SK-N-SH (cell line): ENCODE measurements around the gene ABHD17C. TPM values are rescaled to one million over a fixed set of nuclear protein-coding genes. Genes with fewer than 3 reads are reported as not detected.
A peak's percentile ranks its signal among the peaks of the same experiment; 100 is the strongest.

Experiments
- CTCF ChIA-PET: fragments of 300-600, 350-600 bp; formaldehyde crosslinking; extraction: SDS; loops from one replicate; lab custom pipeline; 2021; lab: Yijun Ruan, JAX
- POLR2A ChIA-PET: fragments of 350-600 bp; sonication (Branson Sonifier 250); formaldehyde crosslinking; extraction: SDS; loops from one replicate; lab custom pipeline; 2020; ENCODE audit warnings: antibody characterized with exemption, inconsistent platforms; lab: Yijun Ruan, JAX
- DNase-seq: peaks from one replicate; pipeline ENCODE4 v3.0.0; 2012
- H2AFZ ChIP-seq: fragments of 200-600 bp; sonication (generic); 2 replicates; pipeline ENCODE4 v1.8.1; 2016; ENCODE audit warnings: antibody characterized with exemption, mild to moderate bottlenecking, low read depth
- H3F3A ChIP-seq: fragments of 200-600 bp; sonication (generic); replicated peaks from 2 replicates; pipeline ENCODE3; 2016; ENCODE audit warnings: antibody characterized with exemption, mild to moderate bottlenecking; ENCODE audit not compliant: insufficient read depth
- H3K27ac ChIP-seq, 2 experiments: fragments of 200-500 bp in 1 of 2; fragments of 200-600 bp in 1 of 2; sonication (Bioruptor generic) in 1 of 2; sonication (generic), shearing (Covaris generic) in 1 of 2; 2 replicates each; pipeline versions ENCODE4 v1.5.1 to v1.6.1; 2014 to 2016; ENCODE audit warnings: low read depth in 2 of 2, inconsistent platforms in 1 of 2, low read length in 1 of 2, mild to moderate bottlenecking in 1 of 2, mixed read lengths in 1 of 2
- H3K27me3 ChIP-seq: fragments of 200-600 bp; sonication (generic), shearing (Covaris generic); 2 replicates; pipeline ENCODE4 v1.6.1; 2016; ENCODE audit warnings: mixed run types; ENCODE audit not compliant: insufficient read depth
- H3K36me3 ChIP-seq, 2 experiments: fragments of 200-500 bp in 1 of 2; fragments of 200-600 bp in 1 of 2; sonication (Bioruptor generic) in 1 of 2; sonication (generic) in 1 of 2; replicated peaks in 1 of 2; 2 replicates each; pipeline versions ENCODE3 to v1.5.1; 2014 to 2016; ENCODE audit warnings: low read length in 1 of 2, mild to moderate bottlenecking in 1 of 2; ENCODE audit not compliant: insufficient read depth in 2 of 2, control insufficient read depth in 1 of 2
- H3K4me1 ChIP-seq, 2 experiments: fragments of 200-500 bp in 1 of 2; fragments of 200-600 bp in 1 of 2; sonication (Bioruptor generic) in 1 of 2; sonication (generic), shearing (Covaris generic) in 1 of 2; 2 replicates each; pipeline versions ENCODE4 v1.5.1 to v1.6.1; 2014 to 2016; ENCODE audit warnings: low read depth in 1 of 2, low read length in 1 of 2, mixed run types in 1 of 2; ENCODE audit not compliant: insufficient read depth in 2 of 2, control insufficient read depth in 1 of 2
- H3K4me2 ChIP-seq: fragments of 200-600 bp; sonication (generic), shearing (Covaris generic); 2 replicates; pipeline ENCODE4 v1.6.1; 2017; ENCODE audit warnings: mixed run types
- H3K4me3 ChIP-seq, 2 experiments: fragments of 200-500 bp in 1 of 2; fragments of 200-600 bp in 1 of 2; sonication (Bioruptor generic) in 1 of 2; sonication (generic), shearing (Covaris generic) in 1 of 2; 2 replicates each; pipeline versions ENCODE4 v1.5.1 to v1.8.1; 2014 to 2016; ENCODE audit warnings: low read depth in 2 of 2, inconsistent platforms in 1 of 2, low read length in 1 of 2, mild to moderate bottlenecking in 1 of 2, mixed read lengths in 1 of 2, moderate library complexity in 1 of 2
- H3K79me2 ChIP-seq: fragments of 200-600 bp; sonication (generic); 2 replicates; pipeline ENCODE4 v1.8.1; 2017; ENCODE audit warnings: mild to moderate bottlenecking; ENCODE audit not compliant: insufficient read depth
- H3K9ac ChIP-seq: fragments of 200-600 bp; sonication (generic); 2 replicates; pipeline ENCODE4 v1.6.1; 2017; ENCODE audit warnings: mixed run types
- H3K9me2 ChIP-seq: fragments of 200-600 bp; sonication (generic); 2 replicates; pipeline ENCODE4 v1.6.1; 2017; ENCODE audit warnings: mixed run types
- H3K9me3 ChIP-seq: fragments of 200-600 bp; sonication (generic); 2 replicates; pipeline ENCODE4 v1.6.1; 2017; ENCODE audit warnings: mixed run types, mild to moderate bottlenecking, moderate library complexity
- H4K20me1 ChIP-seq: fragments of 200-600 bp; sonication (generic); 2 replicates; pipeline ENCODE4 v1.6.1; 2017; ENCODE audit warnings: mild to moderate bottlenecking, mixed run types; ENCODE audit not compliant: insufficient read depth
- EP300 ChIP-seq, 2 experiments: IDR thresholded peaks; 2 replicates each; pipeline versions ENCODE4 v1.4.0 to v1.6.1; 2012; ENCODE audit warnings: borderline replicate concordance in 1 of 2, low read depth in 1 of 2, low read length in 1 of 2
- EZH2phosphoT487 ChIP-seq: fragments of 200-600 bp; sonication (generic); IDR thresholded peaks from 2 replicates; pipeline ENCODE4 v1.6.1; 2017; ENCODE audit warnings: low read depth, mixed run types, mild to moderate bottlenecking, antibody characterized with exemption, moderate library complexity, borderline replicate concordance
- FOSL2 ChIP-seq: IDR thresholded peaks from 2 replicates; pipeline ENCODE4 v1.4.0; 2012; ENCODE audit warnings: low read depth, mild to moderate bottlenecking, moderate library complexity, borderline replicate concordance
- GABPA ChIP-seq: IDR thresholded peaks from 2 replicates; pipeline ENCODE4 v1.4.0; 2012; ENCODE audit warnings: low read depth, mild to moderate bottlenecking
- GATA2 ChIP-seq: sonication (generic); formaldehyde crosslinking; IDR thresholded peaks from 2 replicates; pipeline ENCODE4 v1.5.0; 2020; ENCODE audit warnings: mild to moderate bottlenecking, missing genetic modification reagents
- JUND ChIP-seq: IDR thresholded peaks from 2 replicates; pipeline ENCODE4 v1.4.0; 2012
- MEF2A ChIP-seq: IDR thresholded peaks from 2 replicates; pipeline ENCODE4 v1.4.0; 2012; ENCODE audit warnings: low read depth, borderline replicate concordance
- MXI1 ChIP-seq: IDR thresholded peaks from 2 replicates; pipeline ENCODE4 v1.6.1; 2012; ENCODE audit warnings: mild to moderate bottlenecking, low read depth, low read length, improper control_type of control experiment
- NRF1 ChIP-seq: IDR thresholded peaks from 2 replicates; pipeline ENCODE4 v1.6.1; 2012; ENCODE audit warnings: low read depth, mild to moderate bottlenecking, low read length
- RAD21 ChIP-seq: IDR thresholded peaks from 2 replicates; pipeline ENCODE4 v1.6.1; 2012; ENCODE audit warnings: mild to moderate bottlenecking, low read length
- RCOR1 ChIP-seq: fragments of 150-350 bp; IDR thresholded peaks from 2 replicates; pipeline ENCODE4 v1.6.1; 2017; ENCODE audit warnings: antibody characterized with exemption, low read length
- SIN3A ChIP-seq: IDR thresholded peaks from 2 replicates; pipeline ENCODE4 v1.6.1; 2012; ENCODE audit warnings: low read depth, mild to moderate bottlenecking, low read length, moderate library complexity, borderline replicate concordance
- TAF1 ChIP-seq: IDR thresholded peaks from 2 replicates; pipeline ENCODE4 v1.6.1; 2012; ENCODE audit warnings: low read depth, mild to moderate bottlenecking, low read length, moderate library complexity, borderline replicate concordance
- TCF12 ChIP-seq: IDR thresholded peaks from 2 replicates; pipeline ENCODE4 v1.4.0; 2012
- TEAD4 ChIP-seq: IDR thresholded peaks from 2 replicates; pipeline ENCODE4 v1.4.0; 2012; ENCODE audit warnings: mild to moderate bottlenecking, borderline replicate concordance; ENCODE audit not compliant: insufficient read depth
- WGBS: methylation state at CpG from one replicate; pipeline ENCODE4 v1.1.6; 2017; ENCODE audit warnings: low lambda C conversion rate; 5-methylcytosine and 5-hydroxymethylcytosine counted together
- polyA plus RNA-seq, 3 experiments: library from polyadenylated mRNA; depleted of rRNA; stranded (reverse); fragments of >200 nt; gene quantifications; 2 replicates each; pipeline ENCODE4 v1.2.3, GENCODE V29; 2012
- TF ChIP-seq, protein P1 (sequence below): IDR thresholded peaks from 2 replicates; pipeline ENCODE4 v1.4.0; 2012; ENCODE audit warnings: low read depth
- TF ChIP-seq, protein P2 (sequence below): IDR thresholded peaks from 2 replicates; pipeline ENCODE4; 2012
- TF ChIP-seq, protein P3 (sequence below): fragments of 200-600 bp; sonication (generic); IDR thresholded peaks from 2 replicates; pipeline ENCODE4 v1.6.1; 2017; ENCODE audit warnings: antibody characterized with exemption, mild to moderate bottlenecking, moderate library complexity
- TF ChIP-seq, protein P4 (sequence below): IDR thresholded peaks from 2 replicates; pipeline ENCODE4 v1.4.0; 2012; ENCODE audit warnings: low read depth, borderline replicate concordance

ABHD17C gene
- polyA plus RNA-seq, 1 of the 3 experiments (the other 2 are of a cell fraction): 11.7 TPM

GRCh38 chr15:80667936-80668335 is 27.2 kb upstream of the ABHD17C start:
- peaks cover 13% of the 10 kb centered on the region for H3F3A ChIP-seq
- ChIA-PET CTCF (interaction anchor here (1.3 to 2.4 kb wide), 5 partner anchors 8 to 302 kb away, joined by 3 to 8 read pairs (median 5); no protein-coding TSS in a partner anchor), POLR2A (no interaction called here)
- WGBS: 30% methylated on average over 4 of the region's 4 CpGs
- no peaks in the 10 kb centered on the region for H3K9me2 ChIP-seq
- H3K4me3 ChIP-seq: no peak overlapping the region
- no peaks in the 10 kb centered on the region for H3K27me3 ChIP-seq
- peak overlapping the region; percentile 37 for H3K4me2 ChIP-seq
- no peak for DNase-seq
- no peaks in the 10 kb centered on the region for H3K36me3 ChIP-seq
- H2AFZ ChIP-seq: no peak overlapping the region
- peaks cover 0 to 7% of the 10 kb centered on the region in 2 experiments; a peak in 1 of 4 replicates for H3K4me1 ChIP-seq
- no peaks in the 10 kb centered on the region for H3K9me3 ChIP-seq
- peak overlapping the region; percentile 42 to 58; a peak in 2 of 4 replicates for H3K27ac ChIP-seq
- no peaks in the 10 kb centered on the region for H3K79me2 ChIP-seq
- TF ChIP-seq MXI1 (no peak), EZH2phosphoT487 (no peak), EP300 (IDR thresholded peaks at IDR 0.05; ENCODE audit: borderline replicate concordance in 1 of 2, low read depth in 1 of 2, low read length in 1 of 2) (peak in 1 of 2 experiments; percentile 39; a peak in 2 of 4 replicates), TCF12 (peak; percentile 69), MEF2A (no peak), TAF1 (no peak)
- TF ChIP-seq, protein P1, sequence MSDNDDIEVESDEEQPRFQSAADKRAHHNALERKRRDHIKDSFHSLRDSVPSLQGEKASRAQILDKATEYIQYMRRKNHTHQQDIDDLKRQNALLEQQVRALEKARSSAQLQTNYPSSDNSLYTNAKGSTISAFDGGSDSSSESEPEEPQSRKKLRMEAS: no peak
- TF ChIP-seq, protein P2, sequence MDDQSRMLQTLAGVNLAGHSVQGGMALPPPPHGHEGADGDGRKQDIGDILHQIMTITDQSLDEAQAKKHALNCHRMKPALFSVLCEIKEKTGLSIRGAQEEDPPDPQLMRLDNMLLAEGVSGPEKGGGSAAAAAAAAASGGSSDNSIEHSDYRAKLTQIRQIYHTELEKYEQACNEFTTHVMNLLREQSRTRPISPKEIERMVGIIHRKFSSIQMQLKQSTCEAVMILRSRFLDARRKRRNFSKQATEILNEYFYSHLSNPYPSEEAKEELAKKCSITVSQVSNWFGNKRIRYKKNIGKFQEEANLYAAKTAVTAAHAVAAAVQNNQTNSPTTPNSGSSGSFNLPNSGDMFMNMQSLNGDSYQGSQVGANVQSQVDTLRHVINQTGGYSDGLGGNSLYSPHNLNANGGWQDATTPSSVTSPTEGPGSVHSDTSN: peak; percentile 38; the same call in 1 of the 2 replicates
- no peaks in the 10 kb centered on the region for H4K20me1 ChIP-seq
- no peak overlapping the region for H3K9ac ChIP-seq

- no peak overlapping the region for H3K9ac ChIP-seq
- H3K4me2 ChIP-seq: peak overlapping the region; percentile 56
- no peak overlapping the region for H2AFZ ChIP-seq
- H3K9me3 ChIP-seq: no peaks in the 10 kb centered on the region
- CTCF ChIA-PET: interaction anchor here (0.7 to 2.4 kb wide), 7 partner anchors 9 to 301 kb away, joined by 3 to 8 read pairs (median 5); no protein-coding TSS in a partner anchor
- 38% methylated on average over 3 of the region's 3 CpGs for WGBS
- H3K4me1 ChIP-seq: peaks cover 0 to 7% of the 10 kb centered on the region in 2 experiments; a peak in 1 of 4 replicates
- POLR2A ChIA-PET: no interaction called here
- DNase-seq: no peak
- no peaks in the 10 kb centered on the region for H4K20me1 ChIP-seq
- no peaks in the 10 kb centered on the region for H3K36me3 ChIP-seq
- no peaks in the 10 kb centered on the region for H3K79me2 ChIP-seq
- no peak overlapping the region for H3K4me3 ChIP-seq
- no peaks in the 10 kb centered on the region for H3K9me2 ChIP-seq
- peaks cover 13% of the 10 kb centered on the region for H3F3A ChIP-seq
- H3K27me3 ChIP-seq: no peaks in the 10 kb centered on the region
- H3K27ac ChIP-seq: peak overlapping the region; percentile 42 to 58; a peak in 2 of 4 replicates
- TF ChIP-seq RCOR1: no peak
- TF ChIP-seq FOSL2: no peak
- TF ChIP-seq SIN3A: no peak
- TF ChIP-seq GABPA: no peak
- TF ChIP-seq, protein P3, sequence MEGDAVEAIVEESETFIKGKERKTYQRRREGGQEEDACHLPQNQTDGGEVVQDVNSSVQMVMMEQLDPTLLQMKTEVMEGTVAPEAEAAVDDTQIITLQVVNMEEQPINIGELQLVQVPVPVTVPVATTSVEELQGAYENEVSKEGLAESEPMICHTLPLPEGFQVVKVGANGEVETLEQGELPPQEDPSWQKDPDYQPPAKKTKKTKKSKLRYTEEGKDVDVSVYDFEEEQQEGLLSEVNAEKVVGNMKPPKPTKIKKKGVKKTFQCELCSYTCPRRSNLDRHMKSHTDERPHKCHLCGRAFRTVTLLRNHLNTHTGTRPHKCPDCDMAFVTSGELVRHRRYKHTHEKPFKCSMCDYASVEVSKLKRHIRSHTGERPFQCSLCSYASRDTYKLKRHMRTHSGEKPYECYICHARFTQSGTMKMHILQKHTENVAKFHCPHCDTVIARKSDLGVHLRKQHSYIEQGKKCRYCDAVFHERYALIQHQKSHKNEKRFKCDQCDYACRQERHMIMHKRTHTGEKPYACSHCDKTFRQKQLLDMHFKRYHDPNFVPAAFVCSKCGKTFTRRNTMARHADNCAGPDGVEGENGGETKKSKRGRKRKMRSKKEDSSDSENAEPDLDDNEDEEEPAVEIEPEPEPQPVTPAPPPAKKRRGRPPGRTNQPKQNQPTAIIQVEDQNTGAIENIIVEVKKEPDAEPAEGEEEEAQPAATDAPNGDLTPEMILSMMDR: no peak
- TF ChIP-seq TAF1: no peak
- TF ChIP-seq RAD21: no peak
- TF ChIP-seq MEF2A: no peak
- no peak for TF ChIP-seq NRF1
- TF ChIP-seq, protein P4, sequence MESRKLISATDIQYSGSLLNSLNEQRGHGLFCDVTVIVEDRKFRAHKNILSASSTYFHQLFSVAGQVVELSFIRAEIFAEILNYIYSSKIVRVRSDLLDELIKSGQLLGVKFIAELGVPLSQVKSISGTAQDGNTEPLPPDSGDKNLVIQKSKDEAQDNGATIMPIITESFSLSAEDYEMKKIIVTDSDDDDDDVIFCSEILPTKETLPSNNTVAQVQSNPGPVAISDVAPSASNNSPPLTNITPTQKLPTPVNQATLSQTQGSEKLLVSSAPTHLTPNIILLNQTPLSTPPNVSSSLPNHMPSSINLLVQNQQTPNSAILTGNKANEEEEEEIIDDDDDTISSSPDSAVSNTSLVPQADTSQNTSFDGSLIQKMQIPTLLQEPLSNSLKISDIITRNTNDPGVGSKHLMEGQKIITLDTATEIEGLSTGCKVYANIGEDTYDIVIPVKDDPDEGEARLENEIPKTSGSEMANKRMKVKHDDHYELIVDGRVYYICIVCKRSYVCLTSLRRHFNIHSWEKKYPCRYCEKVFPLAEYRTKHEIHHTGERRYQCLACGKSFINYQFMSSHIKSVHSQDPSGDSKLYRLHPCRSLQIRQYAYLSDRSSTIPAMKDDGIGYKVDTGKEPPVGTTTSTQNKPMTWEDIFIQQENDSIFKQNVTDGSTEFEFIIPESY: no peak
- peak; percentile 22; the same call in 1 of the 2 replicates for TF ChIP-seq JUND
- peak in 1 of 2 experiments; percentile 41; a peak in 1 of 4 replicates for TF ChIP-seq EP300 (IDR thresholded peaks at IDR 0.05; ENCODE audit: borderline replicate concordance in 1 of 2, low read depth in 1 of 2, low read length in 1 of 2)
- no peak for TF ChIP-seq TEAD4
- peak; percentile 60 for TF ChIP-seq TCF12
- no peak for TF ChIP-seq GATA2 (CRISPR knock-in tag)
- TF ChIP-seq, protein P2: peak; percentile 63; the same call in 1 of the 2 replicates
These were observed 26.4 kb upstream of the ABHD17C start for GRCh38 chr15:80668546-80669236.
